Medulla oblongata (tissue), 1 donor: Measurements from ENCODE around the gene DCT.

ENCODE experiments used
- DNase-seq: peaks from one replicate; pipeline ENCODE4 v3.0.0-alpha.2; 2015; ENCODE audit errors: extremely low spot score

DCT gene

DNA sequence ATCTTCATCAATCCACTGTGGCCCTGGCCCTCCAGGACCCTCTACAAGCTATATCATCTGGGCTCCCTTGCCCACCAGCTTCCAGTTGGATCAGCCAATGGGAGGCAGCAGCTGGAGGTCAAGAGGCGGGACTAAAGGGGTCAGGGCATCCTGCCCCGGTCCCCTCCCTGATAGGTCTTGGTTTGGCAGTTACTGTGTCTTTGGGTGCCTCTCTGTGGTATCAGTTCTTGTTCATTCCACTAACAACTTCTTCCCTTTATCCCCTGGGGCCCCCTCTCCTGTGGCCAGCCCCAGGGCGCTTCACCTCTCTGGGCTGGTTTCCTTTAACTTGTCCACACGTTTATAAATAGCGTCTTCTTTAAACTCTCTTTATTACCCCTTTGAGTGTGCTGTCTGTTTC lies 83.6 kb downstream of the DCT start:
- DNase-seq, result no peak

DNA sequence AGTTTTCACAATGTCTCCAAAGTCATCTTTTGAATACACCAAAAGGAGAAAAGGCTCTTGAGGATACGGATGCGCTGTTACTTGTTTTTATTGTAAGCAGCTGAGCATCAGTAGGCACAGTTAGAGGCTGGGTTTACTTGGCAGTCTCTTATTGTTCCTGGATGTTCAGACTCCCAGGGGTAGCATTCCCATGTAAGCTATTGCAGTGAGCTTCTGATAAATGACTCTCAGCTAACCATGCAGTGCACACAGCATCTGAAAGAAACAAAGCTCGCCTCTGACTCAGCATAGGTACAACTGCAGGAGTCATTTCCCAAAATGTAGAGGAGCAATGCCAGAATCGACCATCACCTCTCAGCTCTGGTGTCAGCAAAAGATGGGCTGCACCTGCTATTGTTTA lies 84.8 kb downstream of the DCT start:
- peak; percentile 4 for DNase-seq

DNA sequence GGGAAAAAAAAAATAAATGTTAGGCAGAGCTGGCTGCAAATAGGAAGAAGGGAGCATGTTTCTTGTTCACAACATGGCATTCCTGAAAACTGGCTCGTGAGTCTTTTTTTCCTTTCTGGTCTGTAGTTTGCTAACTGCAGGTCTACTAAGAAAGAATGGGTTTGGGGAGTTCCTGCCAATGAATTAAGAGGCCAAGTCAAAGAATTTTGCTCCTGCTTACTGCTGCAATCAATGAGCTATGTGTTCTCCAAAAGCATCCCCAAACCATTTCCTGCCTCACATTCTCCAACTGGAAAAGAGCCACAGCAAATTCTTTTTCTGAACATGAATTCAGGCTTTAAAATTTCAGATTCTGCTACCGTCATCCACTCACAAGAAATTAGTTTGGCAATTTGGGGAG lies 88.6 kb downstream of the DCT start:
- DNase-seq, result no peak

DNA sequence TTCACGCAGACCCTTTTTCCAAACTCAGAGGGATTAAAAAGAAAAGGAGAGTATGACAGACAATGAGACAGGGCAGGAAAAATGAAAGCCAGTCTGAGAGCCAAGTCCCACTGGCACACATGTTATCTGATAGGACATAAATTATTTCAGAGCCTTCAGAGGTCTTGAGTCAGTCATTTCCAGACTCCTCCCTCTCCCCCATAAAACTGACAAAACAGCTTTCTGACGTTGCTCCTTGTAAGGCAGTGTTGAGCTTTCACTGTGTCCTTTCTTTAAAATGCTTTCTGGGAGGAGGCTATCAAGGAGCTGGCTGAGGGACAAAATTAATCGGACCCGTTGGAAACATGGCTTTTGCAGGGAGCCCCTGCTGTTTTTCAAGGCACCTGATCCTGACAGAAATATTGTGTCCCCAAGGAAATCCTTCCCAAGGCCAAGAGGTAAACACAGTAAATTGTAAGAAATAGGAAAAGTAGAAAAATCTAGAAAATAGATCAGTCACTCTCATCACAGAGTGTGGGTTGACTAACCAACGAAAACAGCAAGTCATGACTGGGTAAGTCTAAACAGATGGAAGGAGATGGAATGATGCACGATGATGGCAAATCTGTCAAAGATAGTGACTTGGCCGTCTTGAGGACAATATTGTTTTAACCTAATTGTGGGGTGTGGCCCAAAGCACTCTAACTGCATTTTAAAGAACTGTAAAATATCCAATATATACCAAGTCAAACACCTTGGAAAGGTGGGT lies 89.7 kb downstream of the DCT start:
- no peak for DNase-seq

DNA sequence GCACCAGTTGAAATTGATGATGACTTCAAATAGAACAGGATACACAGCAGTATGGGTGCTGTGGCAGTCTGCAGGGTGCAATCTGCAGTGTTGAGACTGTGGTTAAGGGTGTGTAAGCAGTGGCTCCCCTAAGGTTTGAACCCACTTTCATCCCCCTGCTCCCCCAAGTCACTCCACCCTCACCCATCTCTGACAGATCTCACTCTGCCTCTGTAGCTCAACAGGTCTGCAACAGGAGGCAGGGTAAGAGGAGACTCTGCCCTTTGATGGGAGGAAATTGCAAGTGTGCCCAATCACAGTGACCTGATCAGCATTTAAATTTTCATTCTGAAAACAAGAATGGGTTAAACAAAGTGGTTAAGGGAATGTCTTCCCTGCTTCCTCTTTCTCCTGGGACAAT lies 92.4 kb downstream of the DCT start:
- no peak for DNase-seq
